ENCODE results near the gene VAMP7.
A peak's percentile ranks its signal among the peaks of the same experiment; 100 is the strongest.
"Not testable (repeated sequence)": the region's sequence is repeated elsewhere in the genome, so short reads cannot be mapped to it uniquely, and the experiment has no call there.

Gene VAMP7

GRCh38 chrX:155881158-155881993 is at the start of gene VAMP7:
Gene VAMP7, plus strand, starts transcription at chrX:155881345. Its CDS starts 8,122 bp downstream, at chrX:155889467.
- TF ChIP-seq CTCF (IDR thresholded peaks at IDR 0.05; ENCODE audit: borderline replicate concordance, insufficient read depth, low read depth, low read length), result no peak
- H3K4me3 ChIP-seq (ENCODE audit: low read depth, low read length), result peak within 1 kb of the TSS; percentile 74

DNA sequence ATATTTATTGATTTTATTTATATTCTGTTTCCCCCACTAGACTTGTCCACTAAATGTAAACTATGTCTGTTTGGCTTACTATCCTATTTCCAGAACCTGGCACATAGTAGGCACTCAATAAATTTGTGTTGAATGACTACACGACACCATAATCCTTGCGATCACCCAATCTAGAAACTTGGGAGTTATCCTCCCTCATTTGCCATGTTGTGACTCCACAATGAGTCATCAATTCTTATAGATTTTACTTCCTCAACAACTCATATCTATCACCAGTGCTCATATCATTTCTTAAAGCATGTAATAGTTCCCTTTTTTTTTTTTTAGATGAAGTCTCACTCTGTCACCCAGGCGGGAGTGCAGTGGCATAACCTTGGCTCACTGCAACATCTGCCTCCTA is 39.9 kb upstream of the VAMP7 start:
- TF ChIP-seq CTCF (IDR thresholded peaks at IDR 0.05; ENCODE audit: borderline replicate concordance, insufficient read depth, low read depth, low read length), result no peak
- no peak overlapping the region for H3K4me3 ChIP-seq (ENCODE audit: low read depth, low read length)

DNA sequence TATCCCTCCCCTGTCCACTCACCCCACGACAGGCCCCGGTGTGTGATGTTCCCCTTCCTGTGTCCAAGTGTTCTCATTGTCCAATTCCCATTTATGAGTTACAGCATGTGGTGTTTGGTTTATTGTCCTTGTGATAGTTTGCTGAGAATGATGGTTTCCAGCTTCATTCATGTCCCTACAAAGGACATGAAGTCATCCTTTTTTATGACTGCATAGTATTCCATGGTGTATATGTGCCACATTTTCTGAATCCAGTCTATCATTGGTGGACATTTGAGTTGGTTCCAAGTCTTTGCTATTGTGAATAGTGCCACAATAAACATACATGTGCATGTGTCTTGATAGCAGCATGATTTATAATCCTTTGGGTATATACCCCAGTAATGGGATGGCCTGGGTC is 29.4 kb upstream of the VAMP7 start:
- H3K4me3 ChIP-seq (ENCODE audit: low read depth, low read length), result not testable (repeated sequence)

- 0 out of 2 replicates have a peak, but pooled peaks have one; percentile 15 for TF ChIP-seq CTCF (IDR thresholded peaks at IDR 0.05; ENCODE audit: borderline replicate concordance, insufficient read depth, low read depth, low read length)
Measured at GRCh38 chrX:155857561-155857960, 23.6 kb upstream of the VAMP7 start.

DNA sequence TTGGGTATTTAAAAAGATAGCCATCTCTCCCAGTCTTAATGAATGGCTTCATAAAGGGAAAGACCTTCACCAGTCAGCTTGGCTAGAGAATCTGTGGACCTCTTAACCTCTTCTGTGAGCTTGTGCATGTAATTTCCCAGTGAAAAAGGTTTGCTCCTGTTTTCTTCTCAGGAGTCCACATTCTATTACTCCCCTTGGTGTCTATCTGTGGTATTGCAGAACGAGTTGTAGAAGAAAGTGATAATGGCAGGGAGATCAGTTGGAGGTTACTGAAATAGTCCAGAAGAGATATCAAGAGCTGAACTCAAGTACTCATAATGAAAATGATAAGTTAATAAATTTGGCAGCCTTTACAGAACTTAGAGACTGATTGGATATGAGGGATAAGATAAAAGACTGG is 16.5 kb upstream of the VAMP7 start:
- TF ChIP-seq CTCF (IDR thresholded peaks at IDR 0.05; ENCODE audit: borderline replicate concordance, insufficient read depth, low read depth, low read length), result 0 out of 2 replicates have a peak, but pooled peaks have one; percentile 7
- no peak overlapping the region for H3K4me3 ChIP-seq (ENCODE audit: low read depth, low read length)

More at GRCh38 chrX:155857561-155857960, 23.6 kb upstream of the VAMP7 start:
- no peak overlapping the region for H3K4me3 ChIP-seq (ENCODE audit: low read depth, low read length)

- no peak for TF ChIP-seq CTCF (IDR thresholded peaks at IDR 0.05; ENCODE audit: borderline replicate concordance, insufficient read depth, low read depth, low read length)
- H3K4me3 ChIP-seq (ENCODE audit: low read depth, low read length), result no peak overlapping the region
Measured at GRCh38 chrX:155865193-155865592, 16.0 kb upstream of the VAMP7 start.

- TF ChIP-seq CTCF (IDR thresholded peaks at IDR 0.05; ENCODE audit: borderline replicate concordance, insufficient read depth, low read depth, low read length), result no peak
- H3K4me3 ChIP-seq (ENCODE audit: low read depth, low read length), result no peak overlapping the region
Measured at GRCh38 chrX:155867821-155868220, 13.3 kb upstream of the VAMP7 start.
